AG09319 (cell line): ENCODE results near the gene ATXN7L1.

Experiments used
- DNase-seq: peaks from one replicate; pipeline ENCODE4 v3.0.0-alpha.2; 2010; ENCODE audit warnings: low read depth; ENCODE audit errors: extremely low read depth
- CTCF ChIP-seq: IDR thresholded peaks from 2 replicates; pipeline ENCODE4 v1.5.1; 2011; ENCODE audit warnings: low read depth, mild to moderate bottlenecking, inconsistent platforms, low read length, moderate library complexity

Gene ATXN7L1

GRCh38 chr7:105866102-105866801 lies 10.1 kb downstream of the ATXN7L1 start:
- TF ChIP-seq CTCF = no peak
- DNase-seq = no peak

DNA sequence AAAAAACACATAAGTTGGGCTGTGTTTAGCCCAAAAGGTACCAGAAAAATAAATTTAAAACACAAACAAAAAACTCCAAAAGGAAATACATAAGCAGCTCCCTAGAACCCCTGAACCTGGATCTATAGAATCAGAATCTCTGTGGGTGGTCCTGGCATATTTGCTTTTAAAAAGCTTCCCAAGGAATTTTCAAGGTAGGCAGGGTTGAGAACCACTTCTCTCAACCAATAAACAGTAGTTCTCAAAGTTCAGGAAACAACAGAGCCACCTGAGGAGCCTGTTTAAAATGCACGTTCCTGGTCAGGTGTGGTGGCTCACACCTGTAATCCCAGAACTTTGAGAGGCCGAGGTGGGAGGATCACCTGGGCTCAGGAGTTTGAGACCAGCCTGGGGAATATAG lies 12.5 kb downstream of the ATXN7L1 start:
- TF ChIP-seq CTCF = no peak
- DNase-seq = no peak

GRCh38 chr7:105862770-105863169 lies 13.6 kb downstream of the ATXN7L1 start:
- no peak for DNase-seq

DNA sequence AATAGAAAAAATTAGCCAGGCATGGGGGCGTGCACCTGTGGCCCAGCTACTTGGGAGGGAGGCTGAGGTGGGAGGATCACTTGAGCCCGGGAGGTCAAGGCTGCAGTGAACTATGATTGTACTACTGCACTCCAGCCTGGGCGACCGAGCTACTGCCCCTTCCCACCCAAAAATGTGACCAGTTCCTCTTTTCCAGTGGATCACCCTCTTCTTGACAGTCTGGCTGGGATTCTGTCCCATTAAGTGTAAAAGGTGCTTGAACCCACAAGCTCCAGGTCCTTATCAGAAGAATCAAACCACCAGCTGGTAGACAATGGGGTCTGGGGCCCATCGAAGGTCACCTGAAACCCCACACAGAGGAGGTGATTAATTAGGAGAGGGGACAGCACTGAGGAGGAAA lies 14.1 kb downstream of the ATXN7L1 start:
- no peak for DNase-seq
- no peak for TF ChIP-seq CTCF

More at GRCh38 chr7:105862770-105863169, 13.6 kb downstream of the ATXN7L1 start:
- no peak for TF ChIP-seq CTCF

DNA sequence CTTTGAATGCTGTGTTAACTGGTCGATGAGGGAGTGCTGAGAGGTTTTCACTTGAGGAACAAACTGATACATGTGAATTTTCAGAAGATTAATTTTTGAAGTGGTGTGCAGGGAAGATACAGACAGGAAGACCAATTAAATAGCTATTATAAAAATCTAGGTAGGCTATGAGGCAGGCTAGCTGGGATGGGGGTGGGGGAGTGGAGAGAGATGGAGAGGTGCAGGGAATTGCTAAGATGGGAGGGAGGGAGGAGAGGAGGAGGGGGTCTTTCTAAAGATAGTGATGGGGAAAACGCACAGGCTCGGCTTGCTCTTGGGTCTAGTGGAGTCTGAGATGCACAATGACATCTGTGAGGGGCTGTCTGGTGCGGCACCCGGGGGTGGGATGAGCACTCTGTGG lies 15.2 kb downstream of the ATXN7L1 start:
- DNase-seq = no peak
- TF ChIP-seq CTCF = no peak

GRCh38 chr7:105860793-105861192 lies 15.6 kb downstream of the ATXN7L1 start:
- no peak for TF ChIP-seq CTCF
- DNase-seq = no peak

DNA sequence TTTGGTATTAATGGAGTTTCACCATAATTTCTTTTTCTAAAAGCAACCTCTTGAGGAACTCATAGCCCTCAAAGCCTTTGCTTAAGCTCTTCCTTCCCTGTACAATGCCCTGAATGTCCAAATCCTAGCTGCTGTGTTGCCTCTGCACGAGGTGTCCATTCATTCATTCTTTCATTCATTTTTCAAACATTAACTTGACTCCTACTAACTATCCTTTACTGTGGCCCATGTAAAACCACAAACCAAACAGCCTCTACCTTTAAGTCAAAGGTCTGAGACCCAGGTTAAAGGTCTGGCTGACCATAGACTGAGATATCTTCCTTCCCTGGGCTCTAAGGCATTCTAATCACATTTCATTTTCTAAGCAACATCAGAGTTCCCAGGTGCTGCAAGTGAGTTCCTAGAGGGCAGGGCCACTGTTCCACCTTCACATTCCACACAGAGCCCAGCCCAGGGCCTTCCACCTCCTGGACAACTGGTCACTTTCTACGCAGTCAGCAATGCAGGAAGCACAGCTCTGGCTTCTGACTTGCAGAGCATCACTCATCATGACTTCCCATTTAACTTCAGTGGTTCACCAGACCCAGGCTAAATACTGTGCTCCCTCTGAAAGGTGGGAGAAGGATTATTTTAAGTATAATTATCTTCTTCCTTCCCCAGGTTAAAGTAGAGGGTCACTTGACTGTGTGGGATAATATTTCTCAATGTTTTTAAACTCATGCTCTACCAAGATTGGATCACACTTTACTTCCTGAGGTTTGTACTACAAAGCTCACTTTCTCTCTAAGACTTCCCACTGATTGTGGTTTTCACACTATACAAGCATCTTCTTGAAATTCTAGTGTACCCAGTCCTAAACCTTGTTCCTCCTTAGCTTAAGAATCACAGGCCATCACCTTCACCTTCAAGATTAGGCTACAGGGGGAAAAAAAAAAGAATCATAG lies 19.1 kb downstream of the ATXN7L1 start:
- DNase-seq = no peak
- TF ChIP-seq CTCF = no peak
